ENCODE measurements around the gene AHDC1.
A peak's percentile ranks its signal among the peaks of the same experiment; 100 is the strongest.
"Not testable (repeated sequence)": the region's sequence is repeated elsewhere in the genome, so short reads cannot be mapped to it uniquely, and the experiment has no call there.

The AHDC1 gene, protein sequence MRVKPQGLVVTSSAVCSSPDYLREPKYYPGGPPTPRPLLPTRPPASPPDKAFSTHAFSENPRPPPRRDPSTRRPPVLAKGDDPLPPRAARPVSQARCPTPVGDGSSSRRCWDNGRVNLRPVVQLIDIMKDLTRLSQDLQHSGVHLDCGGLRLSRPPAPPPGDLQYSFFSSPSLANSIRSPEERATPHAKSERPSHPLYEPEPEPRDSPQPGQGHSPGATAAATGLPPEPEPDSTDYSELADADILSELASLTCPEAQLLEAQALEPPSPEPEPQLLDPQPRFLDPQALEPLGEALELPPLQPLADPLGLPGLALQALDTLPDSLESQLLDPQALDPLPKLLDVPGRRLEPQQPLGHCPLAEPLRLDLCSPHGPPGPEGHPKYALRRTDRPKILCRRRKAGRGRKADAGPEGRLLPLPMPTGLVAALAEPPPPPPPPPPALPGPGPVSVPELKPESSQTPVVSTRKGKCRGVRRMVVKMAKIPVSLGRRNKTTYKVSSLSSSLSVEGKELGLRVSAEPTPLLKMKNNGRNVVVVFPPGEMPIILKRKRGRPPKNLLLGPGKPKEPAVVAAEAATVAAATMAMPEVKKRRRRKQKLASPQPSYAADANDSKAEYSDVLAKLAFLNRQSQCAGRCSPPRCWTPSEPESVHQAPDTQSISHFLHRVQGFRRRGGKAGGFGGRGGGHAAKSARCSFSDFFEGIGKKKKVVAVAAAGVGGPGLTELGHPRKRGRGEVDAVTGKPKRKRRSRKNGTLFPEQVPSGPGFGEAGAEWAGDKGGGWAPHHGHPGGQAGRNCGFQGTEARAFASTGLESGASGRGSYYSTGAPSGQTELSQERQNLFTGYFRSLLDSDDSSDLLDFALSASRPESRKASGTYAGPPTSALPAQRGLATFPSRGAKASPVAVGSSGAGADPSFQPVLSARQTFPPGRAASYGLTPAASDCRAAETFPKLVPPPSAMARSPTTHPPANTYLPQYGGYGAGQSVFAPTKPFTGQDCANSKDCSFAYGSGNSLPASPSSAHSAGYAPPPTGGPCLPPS (N-terminal part only)

GRCh38 chr1:27603681-27604578 lies at the start of gene AHDC1:
TSS of gene AHDC1 (minus strand) at chr1:27604144. CDS start at chr1:27552115, 52,029 bp downstream.
- DNase-seq (ENCODE audit: low read depth in 2 of 2): peak; percentile 81 to 84

GRCh38 chr1:27652111-27652864 lies 48.3 kb upstream of the AHDC1 start:
- no peak for DNase-seq (ENCODE audit: low read depth in 2 of 2)

DNA sequence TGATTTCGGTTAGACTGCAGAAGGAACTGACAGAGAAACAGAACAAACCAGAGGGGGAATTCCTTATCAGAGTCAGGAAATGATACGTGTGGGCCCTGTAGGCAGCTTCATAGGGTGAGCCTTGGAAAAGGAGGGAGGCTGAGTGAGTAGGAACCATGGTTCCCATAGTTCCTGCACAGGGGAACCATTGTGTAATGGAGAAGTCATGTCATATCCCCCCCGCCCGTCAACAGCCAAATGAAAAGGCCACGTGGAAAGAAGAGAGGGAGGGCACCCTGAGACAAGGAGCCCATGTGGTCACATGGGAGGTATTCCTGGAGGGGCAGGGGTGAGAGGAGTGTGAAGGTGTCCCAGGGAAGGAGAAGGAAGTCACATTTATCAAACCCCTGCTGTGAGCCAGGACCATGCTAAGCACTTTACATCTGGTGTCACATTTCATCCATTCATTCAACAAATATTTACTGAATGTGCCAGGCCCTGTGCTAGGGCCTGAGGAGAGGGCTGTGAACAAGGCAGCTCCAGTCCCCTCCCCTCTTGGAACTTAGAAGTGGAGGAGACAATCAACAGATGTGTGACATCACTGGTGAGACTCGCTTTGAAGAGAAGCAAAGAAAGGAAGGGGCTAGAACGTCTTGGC lies 46.7 kb upstream of the AHDC1 start:
- no peak for DNase-seq (ENCODE audit: low read depth in 2 of 2)

DNA sequence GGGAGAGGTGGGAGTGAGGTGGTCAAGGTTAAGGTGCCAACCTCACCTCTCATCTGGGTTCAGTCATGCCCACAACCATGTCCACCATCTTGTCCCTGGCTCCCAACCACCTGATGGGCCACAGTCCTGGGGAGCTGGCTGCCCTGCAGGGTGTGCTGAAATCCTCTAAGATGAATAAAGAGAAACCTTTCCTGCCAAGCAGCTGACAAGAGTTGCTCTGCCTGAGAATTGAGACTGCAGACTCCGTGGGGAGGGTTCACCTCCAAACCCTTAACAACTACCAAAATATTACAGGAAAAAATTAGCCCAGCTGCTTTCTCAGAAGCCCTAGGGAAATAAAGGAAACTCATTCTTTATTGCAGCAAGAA lies 46.2 kb upstream of the AHDC1 start:
- DNase-seq (ENCODE audit: low read depth in 2 of 2): no peak

GRCh38 chr1:27649306-27649635 lies 45.3 kb upstream of the AHDC1 start:
- no peak for DNase-seq (ENCODE audit: low read depth in 2 of 2)

DNA sequence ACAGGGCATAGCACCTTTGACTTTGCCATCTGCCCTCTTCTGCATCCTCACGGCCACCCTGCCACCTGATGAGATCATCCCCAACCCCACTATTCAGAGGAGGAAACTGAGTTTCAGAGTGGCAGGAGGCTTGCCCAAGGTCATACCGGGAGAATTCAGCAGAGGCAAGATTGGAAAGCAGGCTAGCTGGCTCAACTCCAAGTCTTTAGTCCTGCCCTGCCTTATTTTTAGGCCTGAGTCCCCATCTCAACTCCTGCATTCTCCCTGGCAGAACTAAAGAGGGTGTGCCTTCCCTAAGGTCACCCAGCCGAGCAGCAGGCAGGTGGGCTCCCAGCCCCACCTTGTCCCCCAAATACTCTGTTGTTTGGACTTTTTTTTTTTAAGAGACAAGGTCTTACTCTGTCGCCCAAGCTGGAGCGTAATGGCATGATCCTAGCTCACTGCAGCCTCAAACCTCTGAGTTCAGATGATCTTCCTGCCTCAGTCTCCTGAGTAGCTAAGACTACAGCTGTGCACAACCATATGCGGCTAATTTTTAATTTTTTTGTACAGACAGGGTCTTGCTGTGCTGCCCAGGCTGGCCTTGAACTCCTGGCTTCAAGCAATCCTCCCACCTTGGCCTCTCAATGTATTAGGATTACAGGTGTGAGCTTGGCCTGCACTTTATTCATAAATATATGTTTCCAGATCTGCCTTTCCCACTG lies 44.8 kb upstream of the AHDC1 start:
- DNase-seq (ENCODE audit: low read depth in 2 of 2): no peak

GRCh38 chr1:27647328-27647727 lies 43.4 kb upstream of the AHDC1 start:
- DNase-seq (ENCODE audit: low read depth in 2 of 2): no peak

- no peak for DNase-seq (ENCODE audit: low read depth in 2 of 2)
Observed at GRCh38 chr1:27646676-27647075, 42.7 kb upstream of the AHDC1 start.

- no peak for DNase-seq (ENCODE audit: low read depth in 2 of 2)
Observed at GRCh38 chr1:27645071-27645415, 41.1 kb upstream of the AHDC1 start.

DNA sequence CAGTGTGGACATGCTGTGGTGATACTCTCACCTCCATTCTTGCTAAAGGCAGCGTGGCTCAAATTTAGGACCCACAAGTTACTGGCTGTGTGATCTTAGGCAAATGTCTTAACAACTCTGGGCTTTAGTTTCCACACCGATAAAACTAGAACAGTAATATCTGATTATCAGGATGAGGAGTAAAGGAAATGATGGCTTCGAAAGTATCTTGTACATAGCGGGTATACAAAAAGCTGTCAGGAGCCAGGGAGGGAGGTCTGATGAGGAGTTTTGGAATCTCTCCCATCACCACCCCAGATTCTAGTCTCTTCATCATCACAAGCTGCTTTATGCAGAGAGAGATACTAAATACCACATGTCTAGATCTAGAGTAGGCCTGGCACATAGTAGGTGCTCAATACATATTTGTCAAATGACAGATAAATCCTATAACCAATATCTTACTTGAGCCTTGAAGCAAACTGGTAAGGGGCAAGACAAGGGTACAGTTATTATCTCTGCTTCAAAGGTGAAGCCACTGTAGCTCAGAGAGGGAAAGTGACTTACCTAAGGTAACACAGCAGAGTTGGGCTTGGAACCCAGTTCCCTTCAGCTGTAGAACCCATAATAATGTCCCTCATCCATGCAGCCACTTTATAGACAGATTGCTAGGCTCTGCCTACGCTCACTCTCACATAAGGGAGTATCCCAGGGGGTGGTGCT lies 40.6 kb upstream of the AHDC1 start:
- DNase-seq (ENCODE audit: low read depth in 2 of 2): no peak

DNA sequence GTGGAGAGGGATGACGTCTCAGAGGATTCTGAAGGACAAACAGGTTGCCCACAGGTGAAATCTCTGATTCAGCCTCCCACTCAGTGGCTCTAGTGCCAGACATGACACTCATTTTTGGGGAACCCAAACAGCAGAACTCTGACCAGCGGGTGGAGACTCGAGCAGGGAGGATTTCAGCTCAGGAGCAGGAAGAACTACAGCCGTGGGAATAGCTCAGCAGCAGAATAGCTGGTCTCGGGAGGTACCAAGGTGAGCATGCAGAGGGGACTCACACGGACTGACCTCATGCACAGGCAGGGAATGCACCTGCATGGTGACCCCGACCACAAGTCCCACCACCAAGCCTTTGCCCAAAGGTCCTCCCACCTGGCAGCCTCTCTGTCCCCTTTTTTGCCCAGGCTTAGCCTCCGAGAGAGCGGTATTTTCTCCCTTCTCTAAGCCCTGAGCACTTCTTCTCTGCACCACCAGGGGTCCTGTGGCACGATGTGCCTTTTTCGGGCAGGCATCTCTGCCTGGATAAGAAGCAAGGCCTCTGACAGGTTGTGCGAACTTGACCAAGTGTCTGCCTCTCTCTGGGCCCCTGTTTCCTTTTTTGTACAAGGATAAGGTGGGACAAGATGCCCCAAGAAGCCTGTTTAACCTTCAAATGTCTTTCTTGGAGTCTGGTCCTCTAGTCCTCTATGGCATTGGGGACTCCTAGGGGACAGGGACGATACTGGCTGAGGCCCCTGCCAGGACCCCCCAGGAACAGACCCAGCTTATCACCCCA lies 39.8 kb upstream of the AHDC1 start:
- DNase-seq (ENCODE audit: low read depth in 2 of 2): peak; percentile 47 to 53

DNA sequence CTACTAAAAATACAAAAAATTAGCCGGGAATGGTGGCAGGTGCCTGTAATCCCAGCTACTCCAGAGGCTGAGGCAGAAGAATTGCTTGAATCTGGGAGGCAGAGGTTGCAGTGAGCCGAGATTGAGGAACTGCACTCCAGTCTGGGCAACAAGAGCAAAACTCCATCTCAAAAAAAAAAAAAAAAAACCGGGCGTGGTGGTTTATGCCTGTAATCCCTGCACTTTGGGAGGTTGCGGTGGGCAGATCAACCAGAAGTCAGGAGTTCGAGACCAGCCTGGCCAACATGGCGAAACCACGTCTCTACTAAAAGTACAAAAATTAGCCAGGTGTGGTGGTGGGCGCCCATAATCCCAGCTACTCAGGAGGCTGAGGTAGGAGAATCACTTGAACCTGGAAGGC lies 36.6 kb upstream of the AHDC1 start:
- DNase-seq (ENCODE audit: low read depth in 2 of 2): not testable (repeated sequence)

GRCh38 chr1:27638805-27639204 lies 34.9 kb upstream of the AHDC1 start:
- no peak for DNase-seq (ENCODE audit: low read depth in 2 of 2)

DNA sequence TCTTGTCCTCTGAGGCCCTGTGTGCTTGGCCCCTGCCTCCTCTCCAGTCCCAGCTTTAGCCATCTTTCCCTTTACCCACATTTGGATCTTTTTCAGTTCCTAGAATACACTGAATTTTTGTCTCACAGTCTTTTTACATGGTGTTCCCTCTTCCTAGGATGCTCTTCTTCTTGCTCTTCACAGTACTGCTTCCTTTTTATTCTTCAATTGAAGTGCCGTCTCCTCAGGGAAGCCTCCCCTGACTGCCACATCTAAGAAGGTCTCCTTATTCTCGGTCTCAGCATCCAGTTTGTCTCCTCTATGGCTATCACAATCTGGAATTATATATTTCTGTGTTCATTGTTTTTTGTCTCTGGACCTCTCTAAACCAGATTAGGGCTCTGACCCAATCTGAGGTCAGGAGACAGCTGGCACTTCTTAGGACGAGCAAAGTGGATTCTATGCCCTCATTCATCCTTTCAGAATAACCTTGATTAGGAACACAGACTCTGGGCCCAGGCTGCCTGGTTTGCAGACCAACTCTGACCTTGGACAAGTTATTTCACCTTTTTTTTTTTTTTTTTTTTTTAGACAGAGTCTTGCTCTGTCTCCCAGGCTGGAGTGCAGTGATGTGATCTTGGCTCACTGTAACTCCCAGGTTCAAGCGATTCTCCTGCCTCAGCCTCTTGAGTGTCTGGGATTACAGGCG lies 34.2 kb upstream of the AHDC1 start:
- no peak for DNase-seq (ENCODE audit: low read depth in 2 of 2)

DNA sequence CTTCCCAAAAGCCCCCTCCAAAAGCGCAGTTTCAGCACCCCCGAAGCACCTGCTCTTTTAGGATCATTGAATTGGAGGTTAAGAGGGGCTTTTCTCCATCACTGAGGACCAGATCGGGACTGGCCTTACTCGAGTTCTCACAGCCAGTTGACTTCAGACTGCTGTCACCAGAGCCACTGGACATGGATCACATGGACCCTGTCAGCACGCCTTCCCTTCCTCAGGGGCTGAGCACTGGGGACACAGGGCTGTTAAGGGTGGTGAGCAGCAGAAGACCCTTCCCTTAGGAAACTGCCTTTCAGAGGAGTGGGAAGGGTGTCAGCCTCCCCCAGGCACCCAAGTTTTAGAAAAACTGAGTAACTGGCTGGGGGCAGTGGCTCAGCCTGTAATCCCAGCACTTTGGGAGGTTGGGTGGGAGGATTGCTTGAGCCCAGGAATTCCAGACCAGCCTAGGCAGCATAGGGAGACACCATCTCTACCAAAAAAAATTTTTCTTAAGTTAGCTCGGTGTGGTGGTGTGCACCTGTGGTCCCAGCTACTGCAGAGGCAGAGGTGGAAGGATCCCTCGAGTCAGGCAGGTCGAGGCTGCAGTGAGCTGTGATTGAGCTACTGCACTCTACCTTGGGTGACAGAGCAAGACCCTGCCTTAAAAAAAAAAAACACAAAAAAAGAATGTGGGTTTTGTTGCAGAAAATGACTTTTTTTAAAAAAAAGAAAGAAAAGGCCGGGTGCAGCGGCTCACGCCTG lies 31.6 kb upstream of the AHDC1 start:
- no peak for DNase-seq (ENCODE audit: low read depth in 2 of 2)

- no peak for DNase-seq (ENCODE audit: low read depth in 2 of 2)
Observed at GRCh38 chr1:27634985-27635367, 31.0 kb upstream of the AHDC1 start, which contains the start of gene FGR. TSS of gene FGR (minus strand) at chr1:27635185. CDS start at chr1:27623916, 11,269 bp downstream.

All from activated CD4-positive, alpha-beta T cell treated with anti-CD3 and anti-CD28 coated beads for 24 hours (primary cell).